HG03558 (cell line): ENCODE results near the gene DISP3.

Source experiments
- ATAC-seq: cut with Tn5 transposase; IDR thresholded peaks from one replicate; pipeline ENCODE4 v1.9.1; 2021; ENCODE audit warnings: moderate number of reproducible peaks; ENCODE audit not compliant: unreplicated experiment; ENCODE audit errors: extremely low read depth

DISP3 gene

DNA sequence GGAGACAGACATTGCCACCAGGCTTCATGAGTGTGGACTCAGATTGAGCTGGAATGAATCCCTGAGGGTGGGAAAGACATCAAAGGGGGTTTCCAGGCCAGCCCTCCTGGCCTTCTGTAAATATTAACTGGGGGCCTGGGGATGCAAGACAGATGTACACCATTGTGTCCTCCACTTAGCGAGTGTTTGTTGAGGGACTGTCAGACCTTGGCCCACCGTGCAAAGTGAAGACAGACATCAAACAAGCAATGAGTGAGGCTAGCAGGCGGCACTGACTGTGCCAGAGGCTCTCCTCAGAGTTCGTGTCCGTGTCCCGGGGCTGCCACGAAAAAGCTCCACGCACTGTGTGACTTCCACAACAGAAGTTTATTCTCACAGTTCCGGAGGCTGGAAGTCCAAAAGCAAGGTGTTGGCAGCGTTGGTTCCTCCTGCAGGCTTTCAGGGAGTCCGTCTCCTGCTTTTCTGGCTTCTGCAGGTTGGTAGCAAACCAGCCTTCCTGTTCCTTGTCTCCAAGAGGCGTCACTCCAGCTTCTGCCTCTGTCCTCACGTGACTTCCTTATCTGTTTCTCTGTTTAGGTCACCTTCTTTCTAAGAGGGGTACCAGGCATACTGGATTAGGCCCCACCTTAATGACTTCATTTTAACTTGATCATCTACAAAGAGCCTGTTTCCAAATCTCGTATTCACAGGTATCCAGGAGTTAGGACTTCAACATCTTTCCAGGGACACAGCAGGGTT, 59.1 kb downstream of the DISP3 start:
- no peak for ATAC-seq

DNA sequence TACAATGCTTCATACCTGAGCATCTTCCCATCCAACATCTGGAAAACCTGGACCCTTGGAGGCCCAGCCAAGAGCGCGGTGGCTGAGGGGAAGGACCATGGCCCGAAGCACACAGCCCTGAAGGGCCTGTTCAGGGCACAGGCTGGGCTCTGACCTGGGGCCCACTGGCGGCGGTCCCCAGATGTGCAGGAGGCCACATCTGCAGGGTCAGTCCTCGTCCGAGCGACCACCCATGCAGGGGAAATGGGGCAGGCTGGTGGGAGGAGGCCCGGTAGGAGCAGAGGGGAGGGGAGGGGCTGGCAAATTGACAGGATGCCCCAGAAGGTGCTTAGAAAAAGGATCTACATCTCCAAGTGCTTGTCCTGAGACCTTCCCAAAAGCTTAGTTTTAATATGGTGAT, 59.9 kb downstream of the DISP3 start:
- ATAC-seq: no peak

DNA sequence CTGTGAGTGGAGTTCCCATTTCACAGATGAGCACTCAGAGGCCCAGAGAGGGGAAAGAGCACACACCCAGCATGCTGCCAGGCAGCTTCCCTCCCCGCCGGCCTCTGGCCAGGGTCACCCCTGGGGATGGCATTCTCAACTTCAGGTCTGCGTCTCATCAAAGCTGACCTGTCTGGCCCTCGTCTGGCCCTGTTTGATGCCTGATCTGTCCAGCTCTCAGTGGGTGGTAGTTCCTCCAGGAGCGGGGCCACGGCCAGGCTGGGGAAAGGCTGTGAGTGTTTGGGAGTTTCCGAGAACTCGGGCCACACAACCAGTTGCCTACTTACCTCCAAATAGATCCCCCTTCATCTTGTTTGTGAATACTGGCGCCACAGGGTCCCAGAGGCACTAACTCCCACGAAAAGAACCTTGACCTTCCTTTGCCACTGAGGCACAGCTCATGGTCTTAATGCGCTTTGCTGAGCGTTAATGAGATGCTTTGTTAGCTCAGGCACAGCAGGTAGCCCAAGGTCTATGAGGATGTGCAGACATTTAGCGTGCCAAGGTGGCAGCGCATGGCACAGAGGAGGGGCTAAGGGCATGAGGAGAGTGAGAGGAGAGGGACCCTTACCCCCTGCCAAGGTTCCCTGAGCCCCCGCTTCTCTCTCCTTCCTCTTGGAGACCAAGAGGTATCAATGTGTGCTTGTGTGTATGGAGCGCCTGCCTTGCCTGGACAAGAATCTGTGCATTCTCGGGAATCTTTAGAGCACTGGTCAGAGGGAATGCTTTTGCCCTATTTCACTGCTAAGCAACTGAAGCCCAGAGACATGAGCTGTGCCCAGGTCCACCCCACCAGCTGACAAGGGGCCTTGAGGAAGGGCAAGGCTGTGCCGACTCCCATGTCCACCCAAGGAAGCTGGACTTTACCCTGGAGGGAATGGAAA, 61.2 kb downstream of the DISP3 start:
- ATAC-seq: no peak

DNA sequence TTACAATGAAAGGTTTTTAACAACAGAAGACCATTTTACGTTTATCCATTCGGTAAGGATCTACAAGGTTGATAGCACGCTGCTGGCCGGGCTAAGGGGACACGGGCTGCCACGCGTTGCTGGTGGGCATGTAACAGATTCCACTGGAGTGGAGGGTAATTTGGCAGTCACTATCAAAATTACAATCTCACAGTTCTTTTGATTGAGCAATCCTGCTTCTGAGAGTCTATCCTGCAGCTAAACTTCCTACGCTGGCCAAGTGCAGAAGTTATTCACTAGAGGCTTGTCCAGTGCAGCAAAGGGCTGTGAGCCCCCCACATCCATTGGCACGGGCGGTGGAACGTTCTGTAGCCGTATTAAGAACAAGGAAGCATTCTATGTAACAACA, 61.8 kb downstream of the DISP3 start:
- no peak for ATAC-seq

DNA sequence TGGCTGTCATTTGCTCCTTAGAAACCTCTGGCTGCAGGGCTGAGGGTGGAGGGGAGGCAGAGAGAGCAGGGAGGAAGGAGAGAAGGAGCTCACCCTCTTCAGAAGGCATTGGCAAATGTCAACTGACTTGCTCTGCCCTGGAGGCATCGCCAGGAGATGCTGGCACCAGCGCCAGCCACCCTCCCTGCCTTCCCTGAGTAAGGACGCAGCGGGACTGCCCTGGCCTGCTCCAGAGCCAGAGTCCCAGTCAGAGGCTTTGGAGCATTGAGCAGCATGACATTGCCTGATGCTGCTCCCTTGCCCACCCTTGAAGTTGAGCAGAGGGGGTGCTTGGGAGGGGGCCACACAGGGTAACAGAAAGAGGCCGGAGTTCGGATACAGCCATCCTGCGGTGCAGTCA, 62.3 kb downstream of the DISP3 start:
- no peak for ATAC-seq

DNA sequence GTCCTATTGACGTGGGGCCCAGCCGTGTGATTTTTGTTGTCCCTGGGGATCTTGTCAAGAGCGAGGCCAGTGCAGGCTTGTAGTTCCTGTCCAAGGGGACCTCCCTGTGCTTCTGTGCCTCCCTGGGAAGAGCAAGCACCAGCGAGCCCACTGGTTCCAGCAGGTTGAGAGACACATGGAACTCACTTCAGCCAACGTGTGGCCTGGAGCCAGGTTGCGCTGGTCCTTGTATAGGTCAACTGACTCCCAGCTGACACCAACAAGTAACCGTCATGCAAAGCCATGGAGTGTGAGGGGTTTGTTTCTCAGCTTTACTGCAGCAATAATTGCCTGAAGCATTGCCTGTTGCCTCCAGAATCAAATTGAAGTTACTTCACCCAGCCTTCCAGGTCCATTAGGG, 63.0 kb downstream of the DISP3 start:
- ATAC-seq: no peak

DNA sequence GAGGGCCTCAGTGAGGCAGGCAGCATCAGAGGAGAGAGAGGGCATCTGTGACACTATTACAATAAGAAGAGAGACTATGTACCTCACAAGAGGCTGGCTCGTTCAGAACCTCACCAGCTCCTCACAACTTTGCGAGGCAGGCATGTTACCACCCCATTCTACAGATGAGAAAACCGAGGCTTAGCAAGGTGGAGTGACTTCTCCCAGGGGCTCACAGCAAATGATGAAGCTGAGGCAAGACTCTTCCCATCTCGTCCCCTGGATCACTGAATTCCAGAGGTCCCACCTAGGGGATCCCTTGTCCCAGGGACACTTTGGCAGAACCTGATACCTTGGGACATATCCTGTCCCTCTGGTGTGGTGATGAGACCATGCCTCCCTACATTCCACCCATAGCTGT, 64.4 kb downstream of the DISP3 start:
- no peak for ATAC-seq

DNA sequence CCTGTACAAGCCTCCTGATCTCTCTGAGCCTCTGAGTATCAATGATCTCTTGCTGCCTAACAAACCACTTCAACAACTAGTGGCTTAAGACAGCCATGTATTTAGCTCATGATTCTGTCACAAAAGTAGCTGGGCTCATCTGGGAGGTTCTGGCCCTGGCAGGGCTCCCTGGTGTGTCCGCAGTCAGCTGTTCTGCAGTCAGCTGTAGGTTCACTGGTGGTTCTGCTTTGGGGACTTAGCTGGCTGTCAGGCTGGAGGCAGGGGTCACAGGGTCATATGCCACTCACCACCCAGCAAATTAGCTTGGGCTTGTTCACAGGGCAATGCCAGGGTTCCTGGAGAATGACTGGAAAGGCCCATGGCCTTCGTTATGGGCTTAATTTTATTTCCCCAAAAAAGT, 64.8 kb downstream of the DISP3 start:
- ATAC-seq: no peak

DNA sequence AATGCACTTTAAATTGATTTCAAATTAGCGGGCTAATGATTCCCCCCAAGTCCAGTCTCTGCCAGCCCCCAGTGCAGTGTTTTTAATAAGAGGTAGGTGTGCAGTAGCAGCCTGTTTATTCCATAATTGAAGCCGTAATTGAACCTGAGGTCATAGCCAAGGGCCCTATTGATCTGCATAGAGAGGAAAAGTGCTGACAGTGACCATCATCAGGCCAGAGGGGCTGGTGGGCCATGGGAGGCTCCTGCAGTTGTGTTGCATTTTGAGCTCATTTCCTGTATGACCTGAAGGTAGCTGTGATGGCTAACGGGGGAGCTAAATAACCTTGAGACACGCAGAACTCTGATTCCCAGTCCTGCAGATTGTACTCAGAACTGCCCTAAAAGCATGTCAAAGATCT, 67.5 kb downstream of the DISP3 start:
- ATAC-seq: no peak

DNA sequence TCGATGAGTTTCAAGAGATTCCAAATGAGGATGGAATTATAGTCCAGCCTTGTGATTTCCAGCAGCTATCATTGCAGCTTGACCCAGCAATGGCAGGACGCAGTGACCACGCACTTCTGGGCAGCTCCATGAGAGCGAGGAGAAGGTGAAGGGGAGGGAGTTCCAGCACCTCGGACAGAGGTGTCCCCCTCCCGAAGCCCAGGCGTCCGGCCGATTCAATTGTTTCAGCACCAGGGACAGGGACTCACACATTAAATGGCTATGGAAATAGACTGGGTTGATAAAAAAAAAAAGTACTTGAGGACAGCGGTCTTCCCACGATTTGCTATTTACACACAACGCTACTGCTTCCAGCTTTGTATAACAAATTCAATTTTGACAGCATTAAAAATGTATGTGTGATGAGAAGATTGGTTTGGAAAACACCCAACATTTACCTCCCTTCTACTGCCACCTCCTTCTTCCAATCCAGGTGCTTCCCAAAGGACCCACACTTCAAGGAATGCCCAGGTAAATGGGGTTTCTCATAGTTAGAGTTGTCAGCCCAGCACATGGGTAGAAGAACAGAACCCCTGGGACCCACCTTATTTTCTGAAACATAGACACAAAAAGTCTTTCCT, 71.8 kb downstream of the DISP3 start:
- ATAC-seq: no peak

DNA sequence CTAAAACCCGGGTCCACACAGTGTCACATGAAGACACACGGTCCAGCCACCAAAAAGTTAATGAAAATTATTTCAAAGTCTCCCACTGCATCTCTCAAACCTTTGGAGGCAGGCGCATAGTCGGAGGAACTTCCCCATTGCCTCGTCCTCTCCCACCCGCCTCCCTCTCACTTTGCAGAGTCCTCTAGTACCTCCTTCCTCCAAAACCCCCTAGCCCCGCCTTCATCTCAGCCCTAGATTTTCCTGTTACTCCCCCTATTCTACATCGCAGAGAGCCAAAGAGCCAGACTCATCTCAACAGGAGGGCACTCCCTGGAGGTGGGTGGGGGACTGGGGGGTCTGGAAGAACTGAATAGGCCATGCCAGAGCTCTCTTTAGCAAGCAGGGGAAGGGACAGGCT, 79.3 kb downstream of the DISP3 start:
- ATAC-seq: no peak

DNA sequence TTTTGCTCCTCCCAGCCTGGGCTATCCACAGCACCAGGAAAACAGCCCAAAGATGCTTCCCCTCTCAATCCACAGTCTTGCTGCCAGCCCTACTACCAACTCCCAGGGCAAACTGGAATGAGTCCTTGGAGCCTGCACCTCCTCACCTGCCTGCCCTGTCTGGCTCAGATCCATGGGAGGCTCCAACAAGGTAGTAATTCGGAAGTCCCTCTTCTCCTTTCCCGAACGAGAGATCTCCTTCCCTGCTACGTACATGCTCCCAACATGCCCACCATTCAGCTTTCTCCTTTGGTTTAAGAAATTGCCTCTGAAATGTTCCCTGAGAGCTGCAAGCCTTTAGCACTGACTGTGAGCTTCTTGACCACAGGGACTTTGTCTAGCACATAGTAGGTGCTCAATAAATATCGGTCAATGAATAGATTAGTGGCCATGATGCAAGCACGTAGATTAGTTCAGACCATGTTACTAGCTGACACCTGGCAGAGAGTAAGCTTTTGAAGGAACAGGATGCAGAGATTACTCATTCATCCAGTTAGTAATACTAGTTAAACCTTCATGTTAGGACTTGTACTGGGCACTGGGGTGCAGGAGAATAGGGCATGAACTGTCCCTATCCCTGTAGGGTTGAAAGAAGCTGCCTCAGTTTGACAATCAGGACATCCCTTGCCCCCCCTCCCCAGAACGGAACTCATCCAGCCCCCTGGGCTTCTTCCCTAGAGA, 80.1 kb downstream of the DISP3 start:
- ATAC-seq: no peak

DNA sequence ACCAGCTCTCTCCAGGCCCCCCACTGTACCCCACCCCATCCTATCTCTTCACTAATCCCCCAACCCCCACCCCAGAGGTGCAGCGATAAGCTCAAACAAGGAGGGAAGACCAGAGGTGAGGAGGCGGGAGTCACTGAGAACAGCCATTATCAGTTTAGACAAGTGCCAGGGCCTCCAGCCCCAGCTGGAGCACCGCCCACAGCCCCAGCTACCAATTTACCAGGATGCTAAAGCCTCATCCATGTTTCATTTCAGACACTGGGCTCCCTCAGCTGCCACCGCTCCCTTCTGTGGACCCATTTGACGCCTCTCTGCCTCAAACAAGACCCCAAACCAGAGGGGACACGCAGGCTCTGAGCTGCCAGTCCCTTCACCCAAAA, 80.6 kb downstream of the DISP3 start:
- ATAC-seq: no peak

DNA sequence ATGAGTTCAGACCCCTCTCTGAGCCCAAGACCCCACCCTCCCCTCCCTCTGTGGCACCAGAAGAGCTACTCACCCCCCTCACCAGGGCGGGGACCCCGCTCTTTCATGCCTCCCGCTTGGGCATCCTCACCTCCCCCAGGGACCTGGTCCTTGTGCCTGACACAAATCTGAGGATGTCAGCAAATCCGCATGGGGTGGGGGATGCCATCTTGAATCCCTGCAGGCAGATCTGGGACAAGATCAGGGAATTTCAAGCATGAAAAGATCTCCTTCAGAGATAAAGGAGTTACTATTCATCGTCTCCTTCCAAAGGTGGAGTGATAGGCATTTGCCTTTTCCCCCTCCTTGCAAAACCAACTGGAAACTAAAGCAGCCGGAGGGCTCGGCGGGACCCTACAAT, 81.1 kb downstream of the DISP3 start:
- no peak for ATAC-seq

DNA sequence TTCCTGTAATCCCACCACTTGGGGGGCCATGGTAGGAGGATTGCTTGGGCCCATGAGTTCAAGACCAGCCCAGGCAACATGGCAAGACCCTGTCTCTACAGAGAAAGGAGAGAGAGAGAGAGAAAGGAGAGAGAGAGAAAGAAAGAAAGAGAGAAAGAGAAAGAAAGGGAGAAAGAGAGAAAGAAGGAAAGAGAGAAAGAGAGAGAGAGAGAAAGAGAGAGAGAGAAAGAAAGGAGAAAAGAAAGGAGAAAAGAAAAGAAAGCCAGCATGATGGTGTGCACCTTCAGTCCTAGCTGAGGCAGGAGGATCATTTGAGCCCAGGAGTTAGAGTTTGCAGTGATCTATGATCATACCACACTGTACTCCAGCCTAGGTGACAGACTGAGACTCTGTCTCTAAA, 82.8 kb downstream of the DISP3 start:
- no peak for ATAC-seq

DNA sequence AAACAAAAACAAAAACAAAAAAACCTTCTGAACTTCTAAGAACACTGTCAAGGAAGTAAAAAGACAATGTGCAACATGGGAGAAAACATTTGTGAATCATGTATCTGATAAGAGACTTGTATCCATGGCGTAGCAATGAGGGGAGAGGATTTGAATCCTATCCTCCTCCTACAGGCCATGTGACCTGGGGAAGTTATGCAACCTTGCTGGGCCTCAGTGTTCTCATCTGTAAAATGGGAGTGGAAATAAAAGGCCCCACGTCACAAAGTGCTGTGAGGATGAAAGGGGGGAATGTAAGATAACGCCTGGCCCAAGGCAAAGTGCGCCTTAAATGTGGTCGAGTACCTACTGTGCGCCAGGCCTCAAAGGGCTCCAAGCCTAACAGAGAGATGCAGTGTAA, 83.7 kb downstream of the DISP3 start:
- ATAC-seq: no peak

DNA sequence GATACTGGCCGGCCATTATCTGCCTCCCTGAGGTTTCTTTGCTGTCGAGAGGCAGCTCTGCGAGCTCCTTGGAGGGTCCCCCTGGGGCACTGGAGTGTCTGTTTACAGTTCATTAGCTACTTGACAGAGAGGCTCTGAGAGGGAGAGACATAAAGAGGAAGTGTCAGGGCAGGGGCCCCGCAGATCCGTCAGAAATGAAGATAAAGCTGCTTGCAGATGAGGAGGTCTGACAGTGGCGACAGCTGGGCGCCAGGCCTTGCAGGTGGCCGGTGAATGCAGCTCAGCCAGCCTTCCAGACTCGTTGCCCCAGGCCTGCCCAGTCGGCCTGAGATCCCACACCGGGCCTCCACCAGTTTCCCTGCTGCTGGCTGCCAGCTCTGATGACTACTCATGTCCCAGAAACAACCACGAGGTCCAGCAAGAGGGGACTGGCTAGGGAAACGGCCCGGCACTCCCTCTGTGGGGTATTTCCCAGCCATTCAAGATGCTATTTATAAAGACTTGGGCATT, 84.7 kb downstream of the DISP3 start:
- ATAC-seq: no peak

DNA sequence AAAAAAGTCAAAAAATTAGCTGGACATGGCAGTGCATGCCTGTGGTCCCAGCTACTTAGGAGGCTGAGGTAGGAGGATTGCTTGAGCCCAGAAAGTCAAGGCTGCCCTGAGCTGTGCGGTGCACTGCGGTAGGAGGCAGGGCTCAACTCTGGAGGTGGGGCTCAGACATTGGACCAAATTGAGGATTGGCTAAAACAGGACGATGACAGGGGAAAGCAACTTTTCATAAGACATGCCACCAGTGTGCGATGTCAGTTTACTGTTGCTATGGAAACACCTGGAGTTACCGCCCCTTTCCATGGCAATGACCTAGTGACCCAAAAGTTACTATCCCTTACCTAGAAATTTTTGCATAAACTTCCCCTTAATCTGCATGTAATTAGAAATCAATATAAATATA, 85.3 kb downstream of the DISP3 start:
- ATAC-seq: no peak

DNA sequence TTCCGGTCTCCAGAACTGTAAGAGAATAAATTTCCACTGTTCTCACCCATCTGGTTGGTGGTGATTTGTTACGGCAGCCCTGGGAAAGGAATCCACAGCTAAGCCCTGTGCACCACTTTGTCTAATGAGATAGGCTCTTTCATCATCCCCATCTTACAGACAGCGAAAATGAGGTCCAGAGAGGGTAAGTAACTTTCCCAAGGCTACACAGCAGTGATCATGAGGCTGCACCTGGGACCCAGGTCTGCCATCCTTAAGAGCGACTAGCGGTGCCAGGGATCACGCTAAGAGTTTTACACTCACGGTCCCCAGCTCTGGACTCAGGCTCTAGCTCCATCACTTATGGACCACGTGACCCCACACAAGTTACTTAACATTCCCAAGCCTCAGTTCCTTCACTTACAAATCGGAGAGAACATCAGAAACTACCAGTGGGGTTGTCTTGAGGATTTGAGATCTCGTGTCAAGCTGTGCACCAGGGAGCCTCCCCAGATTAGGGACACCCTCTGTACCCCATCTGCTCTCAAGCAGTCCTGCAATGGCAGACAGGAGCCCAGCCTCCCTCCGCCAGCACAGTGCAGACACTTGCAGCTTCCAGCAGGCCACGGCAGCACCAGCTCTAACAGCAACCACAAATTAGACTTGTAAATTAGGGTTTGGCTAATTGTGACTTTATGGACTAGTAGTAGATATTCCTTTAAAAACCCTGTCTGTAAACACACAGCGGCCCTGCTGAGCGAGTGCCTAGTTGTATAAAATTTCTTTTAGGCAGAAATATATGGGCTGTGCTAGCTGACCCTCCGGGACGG, 87.3 kb downstream of the DISP3 start:
- ATAC-seq: no peak
